ENCODE results near the gene PPP1R13B.

Gene PPP1R13B

GRCh38 chr14:103739793-103740501 lies 107.4 kb downstream of the PPP1R13B start:
- DNase-seq: no peak

GRCh38 chr14:103739466-103739792 lies 107.9 kb downstream of the PPP1R13B start:
- DNase-seq: no peak

GRCh38 chr14:103738701-103739451 lies 108.5 kb downstream of the PPP1R13B start:
- no peak for DNase-seq

- no peak for DNase-seq
Measured at GRCh38 chr14:103738166-103738565, 109.2 kb downstream of the PPP1R13B start.

- DNase-seq: no peak
Measured at GRCh38 chr14:103737432-103738045, 109.8 kb downstream of the PPP1R13B start.

- no peak for DNase-seq
Measured at GRCh38 chr14:103736546-103737431, 110.6 kb downstream of the PPP1R13B start.

- no peak for DNase-seq
Measured at GRCh38 chr14:103735815-103736545, 111.4 kb downstream of the PPP1R13B start.

- DNase-seq: no peak
Measured at GRCh38 chr14:103735439-103735814, 111.9 kb downstream of the PPP1R13B start.

GRCh38 chr14:103735022-103735421 lies 112.4 kb downstream of the PPP1R13B start:
- no peak for DNase-seq

GRCh38 chr14:103734081-103734888 lies 113.1 kb downstream of the PPP1R13B start:
- DNase-seq: no peak

GRCh38 chr14:103733651-103734050 lies 113.7 kb downstream of the PPP1R13B start:
- no peak for DNase-seq

- DNase-seq: no peak
Measured at GRCh38 chr14:103732868-103733620, 114.3 kb downstream of the PPP1R13B start.

GRCh38 chr14:103731916-103732867 lies 115.2 kb downstream of the PPP1R13B start:
- no peak for DNase-seq

- DNase-seq: no peak
Measured at GRCh38 chr14:103731481-103731880, 115.9 kb downstream of the PPP1R13B start.

GRCh38 chr14:103730490-103731035 lies 116.8 kb downstream of the PPP1R13B start:
- DNase-seq: no peak

GRCh38 chr14:103729496-103730448 lies 117.6 kb downstream of the PPP1R13B start:
- DNase-seq: no peak

GRCh38 chr14:103728721-103729120 lies 118.7 kb downstream of the PPP1R13B start:
- DNase-seq: no peak

GRCh38 chr14:103728141-103728540 lies 119.2 kb downstream of the PPP1R13B start:
- DNase-seq: no peak
